Hypothalamus (tissue), 51 donors: Measurements from ENCODE around the gene EZR.
A peak's percentile ranks its signal among the peaks of the same experiment; 100 is the strongest.
"Not testable (repeated sequence)": the region's sequence is repeated elsewhere in the genome, so short reads cannot be mapped to it uniquely, and the experiment has no call there.

ENCODE experiments used
- DNase-seq, 51 donors: peaks; one replicate each; lab custom pipeline; 2025; lab: John Stamatoyannopoulos, UW

Gene EZR

GRCh38 chr6:158843751-158844683, 24.8 kb upstream of the EZR start:
- no peak for DNase-seq

DNA sequence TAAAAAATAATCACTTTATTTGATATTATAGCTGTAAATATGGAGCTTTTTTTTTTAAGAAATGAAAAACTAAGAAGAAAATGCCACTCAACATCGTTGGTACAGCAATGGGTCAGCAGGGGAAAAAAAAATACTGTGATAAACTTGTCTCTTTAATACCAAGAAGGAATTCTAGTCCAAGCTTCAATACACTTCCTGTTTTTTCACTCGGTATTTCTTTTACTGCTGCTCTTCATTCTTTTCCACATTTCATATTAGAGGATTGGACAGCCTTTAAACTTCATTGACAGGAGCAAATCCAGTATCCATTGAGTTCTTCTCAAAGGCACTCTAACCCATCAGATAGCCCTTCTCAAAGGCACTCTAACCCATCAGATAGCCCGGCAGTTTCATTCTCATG, 22.2 kb upstream of the EZR start:
- no peak for DNase-seq

GRCh38 chr6:158840465-158840864, 21.3 kb upstream of the EZR start:
- DNase-seq: no peak

- no peak for DNase-seq
These were observed 20.6 kb upstream of the EZR start for GRCh38 chr6:158839796-158840195.

DNA sequence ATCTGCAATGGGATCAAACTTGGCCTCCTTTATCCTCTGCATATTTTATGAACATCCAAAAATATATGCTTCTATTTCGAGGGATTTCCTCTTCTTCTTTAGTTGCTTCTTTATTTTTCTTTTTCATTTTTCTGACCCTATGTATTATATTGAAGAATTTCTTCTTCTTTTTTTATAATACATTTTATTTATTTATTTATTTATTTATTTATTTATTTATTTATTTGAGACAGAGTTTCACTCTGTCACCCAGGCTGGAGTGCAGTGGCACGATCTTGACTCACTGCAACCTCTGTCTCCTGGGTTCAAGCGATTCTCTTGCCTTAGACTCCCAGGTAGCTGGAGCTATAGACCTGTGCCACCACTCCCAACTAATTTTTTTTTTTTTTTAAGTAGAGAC, 19.6 kb upstream of the EZR start:
- not testable (repeated sequence) for DNase-seq

GRCh38 chr6:158837684-158838625, 18.8 kb upstream of the EZR start:
- peak in 2 of 51 donors; percentile 12 to 52 for DNase-seq

- no peak for DNase-seq
These were observed 17.6 kb upstream of the EZR start for GRCh38 chr6:158836625-158837311.

DNA sequence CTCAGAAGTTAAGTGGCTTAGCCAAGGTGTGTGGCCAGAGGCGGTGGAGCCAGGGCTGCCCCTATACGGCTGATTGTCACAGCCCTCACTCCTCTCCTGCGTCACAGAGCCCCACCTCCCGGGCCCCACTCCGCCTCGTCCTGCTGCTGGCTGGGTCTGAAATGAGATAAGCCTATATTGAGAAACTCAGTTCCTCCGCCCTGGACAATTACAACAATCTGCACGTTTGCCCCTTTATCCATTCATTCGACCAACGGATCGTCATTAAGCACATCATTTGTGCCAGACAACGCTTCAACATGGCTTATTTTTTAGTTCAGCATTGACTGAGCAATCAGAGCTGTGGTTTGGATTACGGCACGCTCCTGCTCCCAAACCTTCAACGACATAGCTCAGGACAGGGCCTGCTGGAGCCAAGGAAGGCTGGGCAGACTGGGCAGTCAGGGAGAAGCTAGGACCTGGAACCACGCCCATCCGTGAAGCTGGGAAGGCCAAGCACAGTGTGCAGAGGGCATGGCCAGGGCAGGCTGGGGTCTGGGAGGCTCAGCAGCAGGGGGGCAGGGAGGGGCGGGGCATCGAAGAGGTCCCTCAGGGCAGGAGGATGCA, 16.6 kb upstream of the EZR start:
- no peak for DNase-seq

DNA sequence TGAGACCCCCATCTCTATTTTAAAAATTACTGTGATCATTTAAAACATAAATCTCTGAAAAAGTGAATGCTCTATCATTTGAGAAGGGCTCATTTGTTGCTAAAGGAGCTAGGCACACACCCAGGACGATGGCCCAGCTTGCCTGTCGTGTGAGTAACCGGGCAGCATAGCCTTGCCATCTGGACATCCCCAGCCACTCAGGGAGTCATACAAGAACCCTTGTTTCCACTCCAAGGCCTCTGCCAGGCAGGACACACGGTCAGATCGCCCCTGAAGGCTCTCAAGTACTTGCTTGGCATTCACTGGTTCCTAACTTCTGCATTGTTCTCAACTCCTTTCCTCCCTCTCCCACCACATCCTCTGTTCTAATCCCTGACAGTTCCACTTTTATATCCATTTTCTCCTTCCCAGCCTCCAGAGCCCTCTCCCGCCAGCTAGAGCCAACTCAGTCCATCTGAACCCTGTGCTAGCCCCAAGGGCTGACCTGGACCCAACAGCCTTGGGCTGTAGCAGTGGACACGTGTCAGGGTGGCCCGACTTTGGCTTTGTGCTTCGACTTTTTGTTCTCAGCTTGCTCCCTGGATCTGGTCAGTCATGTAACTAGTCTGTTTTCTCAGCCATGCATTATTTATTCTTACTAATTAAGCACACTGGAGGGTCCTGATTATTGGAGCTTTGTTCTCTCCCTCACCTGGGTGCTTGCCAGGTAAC, 15.7 kb upstream of the EZR start:
- DNase-seq: no peak

GRCh38 chr6:158832807-158833206, 13.6 kb upstream of the EZR start:
- DNase-seq: not testable (repeated sequence)

DNA sequence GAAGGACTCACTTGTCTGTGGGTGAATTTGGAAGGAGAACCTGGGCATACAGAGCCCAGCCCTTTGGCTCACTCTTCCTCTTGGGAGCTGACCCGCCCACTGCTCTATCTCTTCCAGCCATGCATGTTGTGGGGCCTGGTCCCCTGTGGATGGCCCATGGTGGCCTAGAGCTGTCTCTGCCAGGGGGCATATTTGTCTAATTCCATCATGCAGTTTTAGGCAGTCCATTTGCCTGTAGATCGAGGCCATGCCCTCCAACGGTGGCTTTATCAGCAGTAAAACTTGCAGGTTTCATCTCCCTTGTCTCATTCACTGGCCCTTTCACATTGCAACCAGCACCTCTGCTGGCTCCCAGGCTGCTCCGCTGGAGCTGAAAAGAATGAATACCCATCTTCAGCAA, 12.9 kb upstream of the EZR start:
- DNase-seq: no peak

GRCh38 chr6:158831571-158831970, 12.4 kb upstream of the EZR start:
- no peak for DNase-seq

GRCh38 chr6:158830736-158831135, 11.6 kb upstream of the EZR start:
- no peak for DNase-seq

DNA sequence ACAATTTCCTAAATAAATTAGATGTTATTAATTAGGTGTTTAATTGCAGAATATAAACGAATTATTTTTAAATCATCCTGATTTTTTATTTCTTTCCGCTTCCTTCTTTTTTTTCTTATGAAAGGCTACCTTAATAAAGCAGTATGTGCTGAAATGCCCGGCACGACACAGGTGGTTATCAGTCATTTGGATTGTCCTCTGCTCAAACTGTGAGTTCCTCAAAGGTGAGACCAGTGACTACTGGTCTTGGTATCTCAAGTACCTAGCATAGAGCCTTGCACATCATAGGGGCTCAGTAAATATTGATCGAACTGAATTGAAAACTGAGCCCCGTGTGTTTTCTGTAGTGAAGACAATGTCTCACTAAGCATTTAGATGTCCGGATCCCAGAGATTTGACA, 9.6 kb upstream of the EZR start:
- no peak for DNase-seq

GRCh38 chr6:158826819-158827501, 7.8 kb upstream of the EZR start:
- no peak for DNase-seq

DNA sequence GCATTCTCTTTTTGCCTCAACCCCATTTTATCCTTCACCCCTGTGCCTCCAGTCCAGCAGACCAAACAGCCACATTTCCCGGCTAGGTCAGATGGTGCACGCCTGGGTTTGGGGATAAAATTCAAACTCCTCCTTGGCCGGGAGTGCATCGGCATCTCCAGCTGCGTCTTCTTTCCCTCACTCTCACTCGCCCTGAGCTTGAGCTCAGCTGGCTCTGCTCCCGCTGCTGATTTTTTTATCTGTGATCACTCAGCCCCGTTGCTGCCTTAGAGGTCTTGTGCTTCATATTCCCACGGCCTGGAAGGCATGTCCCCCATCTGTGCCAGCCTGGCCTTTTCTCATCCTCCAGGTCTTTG, 6.8 kb upstream of the EZR start:
- DNase-seq: no peak

GRCh38 chr6:158825038-158825950, 6.1 kb upstream of the EZR start:
- no peak for DNase-seq

DNA sequence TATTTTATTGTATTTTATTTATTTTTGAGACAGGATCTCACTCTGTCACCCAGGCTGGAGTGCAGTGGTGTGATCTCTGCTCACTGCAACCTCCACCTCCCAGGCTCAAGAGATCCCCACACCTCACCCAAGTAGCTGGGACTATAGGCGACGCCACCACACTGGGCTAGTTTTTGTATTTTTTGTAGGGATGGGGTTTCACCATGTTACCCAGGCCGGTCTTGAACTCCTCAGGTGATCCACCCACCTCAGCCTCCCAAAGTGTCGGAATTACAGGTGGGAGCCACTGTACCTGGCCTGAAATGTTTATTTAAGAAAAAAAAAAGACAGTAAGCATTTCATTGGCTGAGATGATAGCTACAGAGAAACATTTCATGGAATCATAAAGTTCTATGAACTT, 4.4 kb upstream of the EZR start:
- not testable (repeated sequence) for DNase-seq
